Transverse colon (tissue), 3 donors: ENCODE data around the gene NEO1.

Experiments used
- CTCF ChIP-seq, 5 experiments: fragments of 200-600 bp in 3 of 5; fragments of 450-650 bp in 2 of 5; sonication (generic) in 3 of 5; IDR thresholded peaks; 1 replicate in 2 of 5; 2 replicates in 3 of 5; pipeline ENCODE4 v1.5.1; 2016 to 2017; ENCODE audit warnings: antibody characterized with exemption in 5 of 5, inconsistent platforms in 3 of 5, mild to moderate bottlenecking in 2 of 5, moderate library complexity in 1 of 5
- POLR2A ChIP-seq: fragments of 450-650 bp; IDR thresholded peaks from one replicate; pipeline ENCODE4 v1.6.1; 2016; ENCODE audit warnings: antibody characterized with exemption, mild to moderate bottlenecking, moderate library complexity

GRCh38 chr15:73335471-73335870 lies 283.2 kb downstream of the NEO1 start:
- TF ChIP-seq CTCF (IDR thresholded peaks at IDR 0.05) (no peak), POLR2A (no peak)
